Stimulated activated CD8-positive, alpha-beta memory T cell treated with anti-CD3 and anti-CD28 coated beads, Interleukin-2, amount 100 ng/mL, for 1 hour (primary cell): ENCODE results near the gene LTB4R2.

Source experiments
- DNase-seq, 2 donors: peaks; one replicate each; pipeline ENCODE4 v3.0.0-alpha.2; 2020; ENCODE audit warnings: low read depth in 2 of 2

The LTB4R2 gene

GRCh38 chr14:24309538-24310264 lies at the start of gene LTB4R2:
Gene LTB4R2, plus strand, starts transcription at chr14:24310140. Its CDS starts 525 bp downstream, at chr14:24310665.
- no peak for DNase-seq

- no peak for DNase-seq
These were observed 49.2 kb upstream of the LTB4R2 start for GRCh38 chr14:24260780-24261157.

- no peak for DNase-seq
These were observed 48.5 kb upstream of the LTB4R2 start for GRCh38 chr14:24261256-24261968.

- DNase-seq = no peak
These were observed 48.0 kb upstream of the LTB4R2 start for GRCh38 chr14:24261969-24262327.

GRCh38 chr14:24262821-24263733 lies 46.9 kb upstream of the LTB4R2 start, which contains the start of gene TGM1:
Gene TGM1, minus strand, starts transcription at chr14:24263177. Its CDS starts 825 bp downstream, at chr14:24262352.
- no peak for DNase-seq

GRCh38 chr14:24263848-24264247 lies 46.1 kb upstream of the LTB4R2 start:
- no peak for DNase-seq

GRCh38 chr14:24264298-24264697 lies 45.6 kb upstream of the LTB4R2 start:
- no peak for DNase-seq

- no peak for DNase-seq
These were observed 43.3 kb upstream of the LTB4R2 start for GRCh38 chr14:24266344-24267244.

GRCh38 chr14:24267516-24267915 lies 42.4 kb upstream of the LTB4R2 start:
- DNase-seq = no peak

- DNase-seq = no peak
These were observed 41.7 kb upstream of the LTB4R2 start for GRCh38 chr14:24268225-24268624.

- DNase-seq = no peak
These were observed 40.6 kb upstream of the LTB4R2 start for GRCh38 chr14:24269368-24269767.

GRCh38 chr14:24269910-24270536 lies 39.9 kb upstream of the LTB4R2 start:
- no peak for DNase-seq

- DNase-seq = no peak
These were observed 39.3 kb upstream of the LTB4R2 start for GRCh38 chr14:24270537-24271133.

- peak; percentile 78 to 80 for DNase-seq
These were observed 38.7 kb upstream of the LTB4R2 start, which contains the start of gene RABGGTA for GRCh38 chr14:24271134-24271833. Gene RABGGTA, minus strand, starts transcription at chr14:24271597. Its CDS starts 482 bp downstream, at chr14:24271115.

GRCh38 chr14:24271834-24272263 lies 38.1 kb upstream of the LTB4R2 start:
- DNase-seq = no peak

- no peak for DNase-seq
These were observed 37.5 kb upstream of the LTB4R2 start for GRCh38 chr14:24272467-24272866.

GRCh38 chr14:24273422-24273998 lies 36.4 kb upstream of the LTB4R2 start:
- no peak for DNase-seq

- no peak for DNase-seq
These were observed 35.8 kb upstream of the LTB4R2 start for GRCh38 chr14:24274101-24274543.

- no peak for DNase-seq
These were observed 32.9 kb upstream of the LTB4R2 start for GRCh38 chr14:24277071-24277470.
